OCI-LY7 (cell line): Measurements from ENCODE around the gene HMGA1.

Source experiments
- EZH2phosphoT487 ChIP-seq: fragments of 200-600 bp; sonication (generic); IDR thresholded peaks from 2 replicates; pipeline ENCODE4 v1.6.1; 2018; ENCODE audit warnings: low read depth, borderline replicate concordance, mild to moderate bottlenecking, mixed run types, antibody characterized with exemption, low read length, moderate library complexity, mixed read lengths
- TF ChIP-seq, protein P1 (sequence below): fragments of 200-600 bp; sonication (generic); conservative IDR thresholded peaks from 2 replicates; pipeline ENCODE4 v1.5.1; 2014; ENCODE audit warnings: mild to moderate bottlenecking, antibody characterized with exemption, low read length, moderate library complexity, mixed read lengths

DNA sequence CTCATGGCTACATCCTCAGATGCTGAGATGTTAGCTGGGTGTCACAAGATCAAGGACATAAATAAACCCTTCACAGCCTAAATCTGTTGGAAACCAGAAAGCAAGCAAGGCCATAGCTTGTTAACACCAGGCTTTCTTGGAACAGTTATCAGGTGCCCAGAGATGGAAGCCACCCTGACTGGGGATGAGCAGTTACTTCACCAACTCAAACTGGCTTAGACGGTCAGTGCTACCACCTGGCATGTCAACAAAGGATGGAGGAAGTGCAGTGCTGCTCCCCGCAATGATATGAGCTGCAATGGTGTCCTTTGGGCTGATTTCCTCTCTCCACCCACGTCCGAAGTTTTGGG, 41.1 kb downstream of the HMGA1 start:
- TF ChIP-seq, protein P1, sequence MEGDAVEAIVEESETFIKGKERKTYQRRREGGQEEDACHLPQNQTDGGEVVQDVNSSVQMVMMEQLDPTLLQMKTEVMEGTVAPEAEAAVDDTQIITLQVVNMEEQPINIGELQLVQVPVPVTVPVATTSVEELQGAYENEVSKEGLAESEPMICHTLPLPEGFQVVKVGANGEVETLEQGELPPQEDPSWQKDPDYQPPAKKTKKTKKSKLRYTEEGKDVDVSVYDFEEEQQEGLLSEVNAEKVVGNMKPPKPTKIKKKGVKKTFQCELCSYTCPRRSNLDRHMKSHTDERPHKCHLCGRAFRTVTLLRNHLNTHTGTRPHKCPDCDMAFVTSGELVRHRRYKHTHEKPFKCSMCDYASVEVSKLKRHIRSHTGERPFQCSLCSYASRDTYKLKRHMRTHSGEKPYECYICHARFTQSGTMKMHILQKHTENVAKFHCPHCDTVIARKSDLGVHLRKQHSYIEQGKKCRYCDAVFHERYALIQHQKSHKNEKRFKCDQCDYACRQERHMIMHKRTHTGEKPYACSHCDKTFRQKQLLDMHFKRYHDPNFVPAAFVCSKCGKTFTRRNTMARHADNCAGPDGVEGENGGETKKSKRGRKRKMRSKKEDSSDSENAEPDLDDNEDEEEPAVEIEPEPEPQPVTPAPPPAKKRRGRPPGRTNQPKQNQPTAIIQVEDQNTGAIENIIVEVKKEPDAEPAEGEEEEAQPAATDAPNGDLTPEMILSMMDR: no peak
- no peak for TF ChIP-seq EZH2phosphoT487
